Skin epidermis (tissue), 12 donors: ENCODE measurements around the gene RELB.

ENCODE experiments used
- H3K27ac ChIP-seq, 21 experiments: fragments of 200-600 bp; sonication (generic) in 11 of 21; one replicate each; pipeline ENCODE4 v1.5.0; 2020; ENCODE audit warnings: mild to moderate bottlenecking in 3 of 21, inconsistent platforms in 2 of 21, moderate library complexity in 2 of 21
- H3K4me3 ChIP-seq, 7 experiments: fragments of 200-600 bp; sonication (generic) in 2 of 7; one replicate each; pipeline ENCODE4 v1.5.0; 2020; ENCODE audit warnings: inconsistent platforms in 2 of 7, mild to moderate bottlenecking in 2 of 7, moderate library complexity in 1 of 7

RELB gene

DNA sequence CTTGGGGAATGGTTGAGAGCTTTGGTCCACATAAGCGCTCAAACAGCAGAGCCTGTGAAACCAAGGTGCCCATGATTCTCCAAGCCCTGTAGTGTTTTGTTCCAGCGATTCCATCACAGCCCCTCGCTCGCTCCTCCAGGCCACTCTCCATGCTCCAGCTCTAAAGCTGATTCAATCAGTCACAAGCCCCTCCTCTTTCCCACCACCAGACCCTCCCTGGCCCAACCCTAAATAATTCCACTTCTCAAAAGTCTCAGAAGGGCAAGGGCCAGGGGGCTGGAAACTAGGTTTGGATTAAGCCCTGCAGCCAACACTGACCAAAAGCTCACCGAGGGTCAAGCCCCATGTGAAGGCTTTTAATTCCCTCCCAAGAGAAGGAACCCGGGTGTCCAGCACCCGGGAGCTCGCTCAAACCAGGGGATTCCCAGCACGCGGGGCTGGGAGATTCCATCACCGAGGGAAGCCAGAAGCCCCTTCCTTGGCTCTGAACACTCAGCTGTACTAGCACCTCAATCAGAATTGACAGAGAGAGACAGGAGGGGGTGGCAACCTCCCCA is 73.6 kb downstream of the RELB start:
- peak overlapping the region; percentile 3 to 62 (median 57) for H3K4me3 ChIP-seq
- H3K27ac ChIP-seq = peak overlapping the region in 18 of 21 experiments; percentile 6 to 92 (median 80)

DNA sequence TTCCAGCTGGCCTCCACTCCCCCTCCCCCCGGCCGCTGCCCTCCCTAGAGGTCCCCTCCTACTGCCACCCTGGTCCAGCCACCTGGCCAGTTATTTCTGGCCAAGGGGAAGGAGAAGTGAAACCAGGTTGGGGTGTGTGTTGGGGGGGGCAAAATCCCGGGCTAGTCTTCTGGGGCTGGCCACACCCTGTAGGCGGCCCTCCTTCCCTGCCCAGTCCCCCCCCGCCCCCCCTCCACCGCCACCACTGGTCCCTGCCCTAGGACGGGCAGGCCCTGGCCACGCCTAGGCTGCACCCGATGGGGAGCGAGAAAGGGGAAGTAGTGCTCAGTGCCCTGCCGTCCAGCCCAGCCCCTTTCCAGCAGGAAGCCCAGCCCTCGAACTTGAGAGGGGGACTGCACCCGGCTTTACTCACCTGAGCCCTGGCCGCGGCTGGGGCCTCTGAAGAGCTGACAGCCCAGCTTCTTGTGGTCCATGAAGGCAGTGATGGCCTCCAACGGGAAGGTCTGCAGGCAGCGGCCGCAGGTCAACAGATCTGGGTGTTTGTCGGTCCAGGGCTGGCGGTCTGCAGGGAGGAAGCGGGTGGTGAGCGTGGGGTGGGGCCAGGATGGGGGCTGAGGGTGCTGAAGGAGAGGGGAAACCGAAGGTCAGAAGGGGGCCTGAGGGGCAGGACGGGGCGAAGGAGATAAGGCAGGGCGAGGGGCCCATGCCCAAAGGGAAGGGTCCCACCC is 74.2 kb downstream of the RELB start:
- H3K4me3 ChIP-seq = peak overlapping the region; percentile 43 to 62 (median 57)
- H3K27ac ChIP-seq = peak overlapping the region; percentile 10 to 92 (median 77)

DNA sequence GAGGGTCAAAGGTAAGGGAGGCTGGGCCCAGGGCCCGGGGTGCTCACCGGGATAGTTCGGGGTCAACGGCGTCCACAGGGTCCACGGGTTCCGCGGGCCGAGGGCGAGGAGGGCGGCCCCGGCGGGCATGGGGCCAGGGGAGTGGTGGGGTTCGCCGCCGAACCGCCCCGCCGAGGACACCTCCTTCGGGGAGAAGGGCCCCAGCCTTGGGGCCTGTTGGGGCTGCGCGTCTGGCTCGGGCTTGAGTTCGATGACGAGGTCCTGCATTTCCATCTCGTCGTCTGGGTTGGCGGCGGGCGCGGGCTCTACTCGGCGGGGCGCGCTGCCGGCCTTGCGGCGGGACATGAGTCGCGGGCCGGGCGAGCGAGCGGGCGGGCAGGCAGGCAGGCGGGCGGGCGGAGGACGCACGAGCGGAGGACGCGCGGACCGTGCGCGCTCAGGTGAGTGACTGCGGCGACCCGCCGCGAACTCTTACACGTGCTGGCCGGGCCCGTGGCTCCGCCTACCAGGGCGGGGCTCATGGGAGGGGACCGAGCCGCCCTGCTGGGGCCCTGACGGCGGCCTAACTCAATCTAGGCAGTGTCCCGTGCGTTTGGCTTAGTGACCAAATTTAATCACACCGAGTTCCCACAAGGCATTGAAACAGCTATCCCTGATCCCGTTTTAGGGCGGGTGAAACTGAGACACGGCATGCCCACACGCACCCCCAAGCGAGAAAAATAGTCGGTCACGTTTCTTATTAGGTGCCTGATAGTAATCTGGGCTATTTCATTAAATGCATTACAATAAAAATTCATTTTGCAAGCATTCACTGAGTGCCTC is 75.0 kb downstream of the RELB start, which contains the start of gene ZNF296:
Gene ZNF296 (minus strand): TSS at position 450 of the 822 bp plus-strand sequence. CDS start 105 bp downstream, at position 345.
- H3K27ac ChIP-seq = peak within 1 kb of the TSS; percentile 10 to 92 (median 77)

DNA sequence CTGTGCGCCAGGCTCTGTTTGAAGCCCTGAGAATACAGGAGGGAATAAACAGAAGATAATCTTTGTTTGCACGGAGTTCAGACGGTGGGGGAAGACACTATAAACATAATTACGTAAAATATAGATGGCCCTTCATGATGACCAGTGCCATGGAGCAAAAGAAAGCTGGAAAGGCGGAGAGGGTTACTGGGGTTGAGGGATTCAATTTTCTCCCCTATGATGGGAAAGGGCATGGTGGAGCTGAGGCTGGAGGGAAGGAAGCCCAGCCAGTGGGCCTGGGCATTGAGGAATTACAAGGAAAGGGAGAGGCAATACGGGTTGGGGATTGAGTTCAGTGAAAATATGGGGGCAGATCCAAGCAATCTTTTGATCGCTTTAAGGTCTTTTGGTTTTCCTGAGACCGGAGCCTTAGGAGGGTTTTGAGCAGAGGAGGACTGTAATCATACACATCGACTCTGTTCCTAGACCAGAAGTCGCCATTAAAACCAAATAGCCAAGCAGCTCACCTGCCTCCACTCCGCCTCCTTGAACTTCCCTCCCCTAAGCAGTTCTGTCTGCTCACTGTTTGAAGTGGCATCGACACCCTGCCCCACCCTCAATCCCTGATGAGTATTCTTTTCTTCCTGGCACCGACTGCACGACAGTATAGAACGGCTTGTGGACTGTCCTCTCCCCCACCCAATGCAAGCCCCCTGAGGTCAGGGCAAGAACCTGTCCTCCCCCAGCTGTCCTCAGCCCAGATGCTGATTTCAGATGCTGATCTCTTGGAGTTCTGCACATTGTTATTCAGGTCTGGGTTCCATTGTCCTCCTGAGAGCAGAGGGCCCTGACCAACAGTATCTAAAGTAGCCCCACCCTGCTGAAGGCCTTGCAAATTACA is 75.8 kb downstream of the RELB start:
- H3K27ac ChIP-seq = peak overlapping the region in 15 of 21 experiments; percentile 27 to 92 (median 80)
- peak overlapping the region in 4 of 7 experiments; percentile 53 to 62 (median 58) for H3K4me3 ChIP-seq

More for the DNA sequence above, 75.0 kb downstream of the RELB start, which contains the start of gene ZNF296:
- peak within 1 kb of the TSS; percentile 43 to 62 (median 57) for H3K4me3 ChIP-seq

DNA sequence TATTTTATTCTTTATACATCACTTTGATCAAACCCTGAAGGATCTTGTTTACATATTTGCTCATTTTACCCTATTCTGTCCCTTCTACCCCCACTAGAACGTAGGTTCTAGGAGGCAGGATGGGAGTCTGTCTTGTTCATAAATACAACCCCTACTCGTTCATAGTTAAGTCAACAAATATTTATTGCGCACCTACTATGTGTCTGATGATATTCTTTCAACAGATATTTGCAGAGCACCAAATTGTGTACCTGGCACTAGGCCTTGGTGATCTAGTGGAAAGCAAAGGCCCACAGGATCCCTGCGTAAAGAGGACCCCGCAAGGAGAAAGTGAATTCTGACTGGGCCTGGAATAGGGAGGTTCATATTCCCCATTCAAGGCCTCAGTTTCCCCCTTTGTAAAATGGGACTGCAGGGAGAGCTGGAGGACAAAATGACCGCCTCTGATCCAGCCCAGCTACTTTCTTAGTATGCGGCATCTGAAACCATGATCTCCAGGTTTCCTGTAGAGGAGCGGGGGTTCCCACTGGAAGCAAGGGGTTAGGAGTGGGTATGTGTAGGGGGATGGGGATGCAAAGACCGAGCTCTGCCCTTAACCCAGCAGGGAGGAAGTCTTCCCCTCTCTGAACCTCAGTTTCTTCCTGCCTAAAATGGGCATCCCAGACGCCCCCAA is 77.3 kb downstream of the RELB start:
- H3K4me3 ChIP-seq = peak overlapping the region; percentile 56 to 95 (median 86)
- H3K27ac ChIP-seq = peak overlapping the region in 19 of 21 experiments; percentile 63 to 98 (median 87)

DNA sequence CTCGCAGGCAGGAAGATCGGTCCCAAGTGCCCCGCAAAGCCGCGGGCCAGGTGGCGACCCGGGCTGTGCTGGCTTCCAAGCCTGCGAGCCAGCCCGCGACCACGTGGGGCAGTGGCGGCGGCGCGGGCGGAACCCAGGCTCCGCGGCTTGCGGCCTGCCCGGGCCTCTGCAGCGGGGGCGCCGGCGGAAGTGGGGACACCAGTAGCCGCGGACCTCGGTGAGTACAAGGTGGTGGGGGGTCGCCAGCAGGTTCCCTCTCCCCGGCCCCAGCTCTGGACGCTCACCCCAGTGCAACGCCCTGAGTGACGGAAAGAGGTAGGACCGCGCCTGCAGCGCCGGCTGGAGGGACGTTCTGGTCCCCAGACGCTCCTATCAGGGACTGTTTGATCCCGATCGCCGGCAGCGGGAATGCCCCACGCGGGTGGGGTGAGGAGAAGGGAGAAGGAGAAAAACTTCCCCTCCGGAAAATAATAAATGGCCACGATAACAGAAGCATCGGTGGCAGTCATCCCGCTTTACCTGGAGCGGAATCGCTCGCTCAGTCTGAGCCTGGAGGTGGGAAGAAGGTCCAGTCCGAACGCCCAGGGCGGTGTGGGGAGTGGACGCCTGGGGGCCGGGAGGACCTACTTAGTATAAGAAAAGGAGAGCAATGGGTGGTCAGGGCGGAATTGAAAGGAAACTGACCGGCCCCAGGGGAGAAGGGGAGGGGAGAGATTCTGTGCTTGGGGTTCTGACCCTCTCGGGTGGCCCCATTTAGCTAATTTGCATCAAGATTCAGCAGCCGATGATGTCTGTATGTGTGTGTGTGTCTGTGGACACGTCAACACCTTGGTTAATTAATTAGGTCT is 78.0 kb downstream of the RELB start, which contains the start of gene GEMIN7:
Gene GEMIN7 (plus strand): TSS at position 198 of the 848 bp plus-strand sequence. CDS start 10,855 bp downstream, outside the sequence.
- Histone ChIP-seq H3K4me3 (peak within 1 kb of the TSS; percentile 56 to 95 (median 86)), H3K27ac (peak within 1 kb of the TSS; percentile 37 to 98 (median 87))

DNA sequence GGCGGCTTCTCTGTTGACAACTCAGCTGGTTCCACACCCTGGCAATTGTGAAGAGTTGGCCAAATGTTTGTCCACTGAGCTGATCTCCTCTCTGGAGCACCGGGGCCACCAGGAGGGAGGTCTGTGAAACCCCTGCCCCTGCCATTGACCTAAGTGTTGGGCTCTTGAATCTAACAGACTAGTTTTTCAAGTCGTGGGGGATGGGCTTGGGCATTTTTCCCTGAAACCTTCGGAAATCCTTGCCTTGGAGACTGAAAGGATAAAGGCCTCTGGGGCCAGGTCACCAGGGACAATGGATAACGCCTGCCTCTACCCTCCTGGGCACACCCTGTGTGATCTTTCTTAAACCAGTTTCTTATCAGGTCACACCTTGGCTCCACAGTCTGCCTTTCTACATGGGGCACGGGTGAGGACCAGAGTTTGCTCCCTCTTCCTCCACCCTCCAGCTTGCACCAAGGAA is 78.7 kb downstream of the RELB start:
- peak overlapping the region in 20 of 21 experiments; percentile 63 to 98 (median 87) for H3K27ac ChIP-seq
- H3K4me3 ChIP-seq = peak overlapping the region; percentile 56 to 95 (median 86)

DNA sequence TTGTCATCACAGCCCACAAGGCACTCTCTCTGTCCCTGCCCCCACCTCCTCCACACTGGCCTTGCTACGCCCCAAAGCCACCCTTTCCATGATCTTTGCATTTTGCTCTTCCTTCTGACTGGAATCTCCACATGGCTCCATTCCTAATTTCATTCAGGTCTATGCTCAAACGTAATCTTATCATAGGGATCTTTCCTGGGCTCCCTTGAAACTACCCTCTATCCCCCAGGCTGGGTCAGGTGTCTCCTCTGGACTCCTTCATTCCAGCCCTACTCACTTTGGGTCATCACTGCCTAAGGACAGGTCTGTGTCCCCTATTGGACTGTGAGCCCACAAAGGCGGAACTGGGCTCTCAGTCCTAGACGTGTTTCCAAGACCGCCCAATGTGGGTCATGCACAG is 80.9 kb downstream of the RELB start:
- H3K4me3 ChIP-seq = no peak overlapping the region
- H3K27ac ChIP-seq = no peak overlapping the region

DNA sequence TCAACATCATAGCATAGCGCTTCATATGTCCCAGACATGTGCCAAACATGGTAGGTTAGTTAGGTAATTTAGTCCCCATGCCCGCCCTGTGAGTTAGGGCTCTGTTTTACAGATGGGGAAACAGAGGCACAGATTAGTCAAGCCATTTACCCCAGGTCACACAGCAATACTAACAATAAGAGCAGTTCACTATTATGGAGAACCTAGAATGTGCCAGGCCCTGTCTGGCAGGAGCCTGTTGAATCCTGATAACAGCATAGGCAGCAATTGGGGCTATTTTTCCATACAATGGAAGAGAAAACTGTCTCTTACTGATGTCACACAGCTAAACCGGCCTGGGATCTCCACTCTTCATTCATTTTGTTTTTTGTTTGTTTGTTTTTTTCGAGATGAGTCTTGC is 85.2 kb downstream of the RELB start:
- H3K27ac ChIP-seq = no peak overlapping the region
- no peak overlapping the region for H3K4me3 ChIP-seq

DNA sequence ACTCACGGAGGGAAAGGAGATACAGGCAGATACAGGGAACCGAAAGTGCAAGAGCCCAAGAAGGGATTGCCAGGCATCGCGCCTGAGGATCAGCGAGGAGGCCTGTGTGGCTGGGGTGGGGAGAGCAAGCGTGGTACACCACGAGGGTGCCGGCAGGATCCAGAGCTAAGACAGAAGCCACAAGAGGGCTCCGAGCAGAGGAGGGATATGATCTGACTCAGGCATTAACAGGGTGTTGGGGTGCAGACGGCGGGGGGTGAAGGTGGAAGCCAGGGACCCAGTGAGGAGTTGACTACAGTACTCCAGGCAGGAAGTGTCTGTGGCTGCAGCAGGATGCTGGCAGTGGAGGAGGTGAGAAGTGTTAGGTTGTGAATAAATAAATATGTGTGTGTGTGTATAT is 86.3 kb downstream of the RELB start:
- Histone ChIP-seq H3K27ac (peak overlapping the region in 3 of 21 experiments; percentile 24 to 67 (median 53)), H3K4me3 (no peak overlapping the region)
